Measurements from ENCODE around the gene RAD23A.
A peak's percentile ranks its signal among the peaks of the same experiment; 100 is the strongest.
"Not testable (repeated sequence)": the region's sequence is repeated elsewhere in the genome, so short reads cannot be mapped to it uniquely, and the experiment has no call there.

The RAD23A gene

DNA sequence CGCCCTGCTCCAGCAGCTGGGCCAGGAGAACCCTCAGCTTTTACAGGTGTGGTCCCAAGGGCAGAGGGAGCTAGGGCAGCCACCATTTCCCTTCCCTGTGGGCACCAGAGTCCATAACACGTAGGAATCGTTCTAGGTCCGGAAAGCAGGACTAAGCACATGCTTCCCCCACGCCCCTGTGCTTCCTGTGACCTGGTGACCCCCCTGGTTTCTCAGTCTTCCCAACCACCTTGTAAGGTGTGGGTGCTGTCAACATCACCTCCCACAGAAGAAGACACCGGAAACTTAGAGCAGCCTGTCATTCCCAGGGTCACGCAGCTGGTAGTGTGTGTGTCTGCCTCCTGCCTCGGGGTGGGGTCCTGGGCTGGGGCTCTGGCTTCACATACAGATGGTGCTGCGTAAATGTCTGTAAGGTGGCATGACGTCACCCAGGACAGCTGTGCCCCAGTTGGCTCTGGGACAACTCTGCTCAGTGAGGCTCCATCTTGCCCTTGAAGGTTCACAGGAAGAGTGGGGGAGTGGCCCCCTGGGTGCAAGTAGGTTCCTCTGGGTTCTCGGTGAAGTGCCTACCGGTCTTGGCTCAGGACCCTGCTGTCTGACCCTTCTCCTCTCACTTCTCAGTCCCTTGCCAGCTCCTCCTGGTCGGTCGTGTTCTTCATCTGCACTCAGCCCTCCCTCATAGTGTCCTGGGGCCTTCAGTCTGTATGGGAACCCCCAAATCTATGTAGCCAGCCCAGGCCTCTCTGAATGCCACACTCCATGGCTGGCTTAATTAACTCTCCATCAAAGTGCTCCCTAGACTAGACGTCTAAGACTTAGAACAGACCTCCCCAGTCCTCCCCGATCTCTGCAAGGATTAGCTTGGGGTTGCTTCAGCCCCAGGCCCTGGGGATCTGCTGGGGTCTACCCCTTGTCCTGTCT lies 4.0 kb downstream of the RAD23A start:
- no peak for TF ChIP-seq EGR2 (tag by site-specific recombination; IDR thresholded peaks at IDR 0.05; ENCODE audit: low read depth)
- TF ChIP-seq, protein P1, sequence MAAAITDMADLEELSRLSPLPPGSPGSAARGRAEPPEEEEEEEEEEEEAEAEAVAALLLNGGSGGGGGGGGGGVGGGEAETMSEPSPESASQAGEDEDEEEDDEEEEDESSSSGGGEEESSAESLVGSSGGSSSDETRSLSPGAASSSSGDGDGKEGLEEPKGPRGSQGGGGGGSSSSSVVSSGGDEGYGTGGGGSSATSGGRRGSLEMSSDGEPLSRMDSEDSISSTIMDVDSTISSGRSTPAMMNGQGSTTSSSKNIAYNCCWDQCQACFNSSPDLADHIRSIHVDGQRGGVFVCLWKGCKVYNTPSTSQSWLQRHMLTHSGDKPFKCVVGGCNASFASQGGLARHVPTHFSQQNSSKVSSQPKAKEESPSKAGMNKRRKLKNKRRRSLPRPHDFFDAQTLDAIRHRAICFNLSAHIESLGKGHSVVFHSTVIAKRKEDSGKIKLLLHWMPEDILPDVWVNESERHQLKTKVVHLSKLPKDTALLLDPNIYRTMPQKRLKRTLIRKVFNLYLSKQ (tag by site-specific recombination; IDR thresholded peaks at IDR 0.05; ENCODE audit: borderline replicate concordance): no peak
- no peak for TF ChIP-seq ZNF366 (tag by site-specific recombination; conservative IDR thresholded peaks at IDR 0.05)
- no peak for TF ChIP-seq ZNF530 (tag by site-specific recombination; IDR thresholded peaks at IDR 0.05; ENCODE audit: low read depth)
- no peak for TF ChIP-seq KLF1 (tag by site-specific recombination; IDR thresholded peaks at IDR 0.05)
- 0 out of 2 replicates have a peak, but pooled peaks have one; percentile 5 for TF ChIP-seq GLIS1 (tag by site-specific recombination; IDR thresholded peaks at IDR 0.05)
- no peak for TF ChIP-seq ZNF157 (tag by site-specific recombination; IDR thresholded peaks at IDR 0.05)
- TF ChIP-seq ZNF600 (tag by site-specific recombination; IDR thresholded peaks at IDR 0.05): peak; percentile 63; the same call in 1 of the 2 replicates
- TF ChIP-seq, protein P2, sequence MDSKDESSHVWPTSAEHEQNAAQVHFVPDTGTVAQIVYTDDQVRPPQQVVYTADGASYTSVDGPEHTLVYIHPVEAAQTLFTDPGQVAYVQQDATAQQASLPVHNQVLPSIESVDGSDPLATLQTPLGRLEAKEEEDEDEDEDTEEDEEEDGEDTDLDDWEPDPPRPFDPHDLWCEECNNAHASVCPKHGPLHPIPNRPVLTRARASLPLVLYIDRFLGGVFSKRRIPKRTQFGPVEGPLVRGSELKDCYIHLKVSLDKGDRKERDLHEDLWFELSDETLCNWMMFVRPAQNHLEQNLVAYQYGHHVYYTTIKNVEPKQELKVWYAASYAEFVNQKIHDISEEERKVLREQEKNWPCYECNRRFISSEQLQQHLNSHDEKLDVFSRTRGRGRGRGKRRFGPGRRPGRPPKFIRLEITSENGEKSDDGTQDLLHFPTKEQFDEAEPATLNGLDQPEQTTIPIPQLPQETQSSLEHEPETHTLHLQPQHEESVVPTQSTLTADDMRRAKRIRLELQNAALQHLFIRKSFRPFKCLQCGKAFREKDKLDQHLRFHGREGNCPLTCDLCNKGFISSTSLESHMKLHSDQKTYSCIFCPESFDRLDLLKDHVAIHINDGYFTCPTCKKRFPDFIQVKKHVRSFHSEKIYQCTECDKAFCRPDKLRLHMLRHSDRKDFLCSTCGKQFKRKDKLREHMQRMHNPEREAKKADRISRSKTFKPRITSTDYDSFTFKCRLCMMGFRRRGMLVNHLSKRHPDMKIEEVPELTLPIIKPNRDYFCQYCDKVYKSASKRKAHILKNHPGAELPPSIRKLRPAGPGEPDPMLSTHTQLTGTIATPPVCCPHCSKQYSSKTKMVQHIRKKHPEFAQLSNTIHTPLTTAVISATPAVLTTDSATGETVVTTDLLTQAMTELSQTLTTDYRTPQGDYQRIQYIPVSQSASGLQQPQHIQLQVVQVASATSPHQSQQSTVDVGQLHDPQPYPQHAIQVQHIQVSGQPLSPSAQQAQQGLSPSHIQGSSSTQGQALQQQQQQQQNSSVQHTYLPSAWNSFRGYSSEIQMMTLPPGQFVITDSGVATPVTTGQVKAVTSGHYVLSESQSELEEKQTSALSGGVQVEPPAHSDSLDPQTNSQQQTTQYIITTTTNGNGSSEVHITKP (tag by site-specific recombination; IDR thresholded peaks at IDR 0.05): no peak
- no peak for TF ChIP-seq GFI1B (tag by site-specific recombination; IDR thresholded peaks at IDR 0.05)
- TF ChIP-seq SETDB1 (IDR thresholded peaks at IDR 0.05; ENCODE audit: insufficient read length, low read length): no peak
- TF ChIP-seq ZNF433 (tag by site-specific recombination; IDR thresholded peaks at IDR 0.05; ENCODE audit: low read depth): no peak
- ChIA-PET CTCF (interaction anchor here (6.2 kb wide), 1 partner anchor 16 kb away, joined by 31 read pairs; no protein-coding TSS in a partner anchor), POLR2A (interaction anchor here (0.6 to 1.0 kb wide), 2 partner anchors 10 to 16 kb away, joined by 3 to 4 read pairs; partner anchors contain the start of gene FARSA)
- no peaks in the 10 kb centered on the region for H3K9me3 ChIP-seq (ENCODE audit: control insufficient read depth, insufficient read depth, low read depth, low read length)
- peaks cover 10% of the 10 kb centered on the region for H3K4me1 ChIP-seq (ENCODE audit: control insufficient read depth, insufficient read depth, low read length)
- no peak overlapping the region for H3K4me3 ChIP-seq (ENCODE audit: low read depth, low read length)
- H3K27ac ChIP-seq (ENCODE audit: extremely low read depth, low read depth, low read length): peak overlapping the region; percentile 30; the same call in 1 of the 2 replicates
- H3K36me3 ChIP-seq (ENCODE audit: control insufficient read depth in 2 of 2, insufficient read depth in 1 of 2, low read length in 2 of 2): peaks cover 47 to 75% of the 10 kb centered on the region in 2 experiments

- peaks cover 46 to 77% of the 10 kb centered on the region in 2 experiments for H3K36me3 ChIP-seq (ENCODE audit: control insufficient read depth in 2 of 2, insufficient read depth in 1 of 2, low read length in 2 of 2)
- POLR2A ChIA-PET: interaction anchor here (0.5 to 4.9 kb wide), 5 partner anchors 9 to 200 kb away, joined by 3 to 21 read pairs (median 3); partner anchors contain the start of genes CALR and FARSA
- 0 out of 2 replicates have a peak overlapping the region, but pooled peaks have one; percentile 6 for H3K27ac ChIP-seq (ENCODE audit: extremely low read depth, low read depth, low read length)
- not testable (repeated sequence) for H3K9me3 ChIP-seq (ENCODE audit: control insufficient read depth, insufficient read depth, low read depth, low read length); H3K4me3 ChIP-seq (ENCODE audit: low read depth, low read length)
- CTCF ChIA-PET: interaction anchor here (0.6 to 5.5 kb wide), 2 partner anchors 14 to 399 kb away, joined by 3 to 48 read pairs; no protein-coding TSS in a partner anchor
- TF ChIP-seq, protein P3, sequence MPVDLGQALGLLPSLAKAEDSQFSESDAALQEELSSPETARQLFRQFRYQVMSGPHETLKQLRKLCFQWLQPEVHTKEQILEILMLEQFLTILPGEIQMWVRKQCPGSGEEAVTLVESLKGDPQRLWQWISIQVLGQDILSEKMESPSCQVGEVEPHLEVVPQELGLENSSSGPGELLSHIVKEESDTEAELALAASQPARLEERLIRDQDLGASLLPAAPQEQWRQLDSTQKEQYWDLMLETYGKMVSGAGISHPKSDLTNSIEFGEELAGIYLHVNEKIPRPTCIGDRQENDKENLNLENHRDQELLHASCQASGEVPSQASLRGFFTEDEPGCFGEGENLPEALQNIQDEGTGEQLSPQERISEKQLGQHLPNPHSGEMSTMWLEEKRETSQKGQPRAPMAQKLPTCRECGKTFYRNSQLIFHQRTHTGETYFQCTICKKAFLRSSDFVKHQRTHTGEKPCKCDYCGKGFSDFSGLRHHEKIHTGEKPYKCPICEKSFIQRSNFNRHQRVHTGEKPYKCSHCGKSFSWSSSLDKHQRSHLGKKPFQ (tag by site-specific recombination; IDR thresholded peaks at IDR 0.05): peak; percentile 35; the same call in 1 of the 2 replicates
- TF ChIP-seq ZNF121 (tag by site-specific recombination; IDR thresholded peaks at IDR 0.05): peak; percentile 97
- peaks cover 13% of the 10 kb centered on the region for H3K4me1 ChIP-seq (ENCODE audit: control insufficient read depth, insufficient read depth, low read length)
Observed at GRCh38 chr19:12952050-12952449, 6.4 kb downstream of the RAD23A start.

Data from HEK293 (cell line).